Neural cell (in vitro differentiated cells): ENCODE measurements around the gene STK32B. TPM values are rescaled to one million over a fixed set of nuclear protein-coding genes. Genes with fewer than 3 reads are reported as not detected.

ENCODE experiments used
- H2AFZ ChIP-seq: fragments of 200-600, 300-800 bp; sonication (generic), shearing (Covaris generic); 2 replicates; pipeline ENCODE4 v1.6.0; 2014; ENCODE audit warnings: low read depth, mild to moderate bottlenecking, antibody characterized with exemption, low read length, moderate library complexity
- H3F3A ChIP-seq: fragments of 200-600 bp; shearing (Covaris generic); 2 replicates; pipeline ENCODE4 v1.6.1; 2016; ENCODE audit warnings: mild to moderate bottlenecking, moderate library complexity, mixed read lengths, antibody characterized with exemption, low read length; ENCODE audit not compliant: insufficient read depth, poor library complexity, severe bottlenecking
- H3K27ac ChIP-seq: fragments of 200-600, 300-800 bp; sonication (generic), shearing (Covaris generic); 2 replicates; pipeline ENCODE4 v1.5.1; 2014; ENCODE audit warnings: mild to moderate bottlenecking, low read length, moderate library complexity
- H3K27me3 ChIP-seq: fragments of 300-800, 200-600 bp; sonication (generic), shearing (Covaris generic); 2 replicates; pipeline ENCODE4 v1.6.0; 2014; ENCODE audit warnings: mild to moderate bottlenecking, low read depth, low read length, moderate library complexity; ENCODE audit not compliant: insufficient read depth
- H3K36me3 ChIP-seq: fragments of 300-800, 200-600 bp; sonication (generic), shearing (Covaris generic); 2 replicates; pipeline ENCODE4 v1.5.1; 2014; ENCODE audit warnings: mild to moderate bottlenecking, antibody characterized with exemption, low read length, moderate library complexity; ENCODE audit not compliant: insufficient read depth
- H3K4me2 ChIP-seq: fragments of 300-800, 200-600 bp; sonication (generic), shearing (Covaris generic); 2 replicates; pipeline ENCODE4 v1.6.0; 2014; ENCODE audit warnings: mild to moderate bottlenecking, low read length
- H3K4me3 ChIP-seq: fragments of 300-800, 200-600 bp; sonication (generic), shearing (Covaris generic); 2 replicates; pipeline ENCODE4 v1.5.1; 2014; ENCODE audit warnings: mild to moderate bottlenecking, low read length, moderate library complexity
- H3K79me2 ChIP-seq: fragments of 200-600 bp; shearing (Covaris generic); replicated peaks from 2 replicates; pipeline ENCODE4 v1.6.0; 2014; ENCODE audit warnings: mild to moderate bottlenecking, low read length, moderate library complexity; ENCODE audit not compliant: insufficient read depth
- H3K9ac ChIP-seq: fragments of 300-800, 200-600 bp; sonication (generic), shearing (Covaris generic); 2 replicates; pipeline ENCODE4 v1.6.1; 2016; ENCODE audit warnings: mild to moderate bottlenecking, low read length, mixed read lengths
- H3K9me2 ChIP-seq: fragments of 200-600 bp; shearing (Covaris generic); 2 replicates; pipeline ENCODE4 v1.6.1; 2016; ENCODE audit warnings: mild to moderate bottlenecking, low read length, mixed read lengths; ENCODE audit not compliant: insufficient read depth
- H3K9me3 ChIP-seq: fragments of 200-600, 300-800 bp; sonication (generic), shearing (Covaris generic); 2 replicates; pipeline ENCODE4 v1.6.1; 2016; ENCODE audit warnings: mild to moderate bottlenecking, mixed run types, low read length, moderate library complexity, mixed read lengths
- H4K20me1 ChIP-seq: fragments of 200-600 bp; shearing (Covaris generic); 2 replicates; pipeline ENCODE4 v1.6.1; 2016; ENCODE audit warnings: mild to moderate bottlenecking, mixed run types; ENCODE audit not compliant: insufficient read depth
- EP300 ChIP-seq: fragments of 450-650 bp; conservative IDR thresholded peaks from 2 replicates; pipeline ENCODE4 v1.6.1; 2014; ENCODE audit warnings: antibody characterized with exemption, mild to moderate bottlenecking, moderate library complexity; ENCODE audit not compliant: poor library complexity, severe bottlenecking
- EZH2 ChIP-seq: fragments of 200-600, 300-800 bp; shearing (Covaris generic), sonication (generic); IDR thresholded peaks from 2 replicates; pipeline ENCODE4 v1.6.1; 2014; ENCODE audit warnings: antibody characterized with exemption, low read length, borderline replicate concordance, mild to moderate bottlenecking; ENCODE audit not compliant: insufficient read depth, poor library complexity, severe bottlenecking
- MXI1 ChIP-seq: fragments of 450-650 bp; conservative IDR thresholded peaks from 2 replicates; pipeline ENCODE4 v1.6.1; 2014; ENCODE audit warnings: antibody characterized with exemption, mild to moderate bottlenecking; ENCODE audit not compliant: poor library complexity, severe bottlenecking
- POLR2AphosphoS5 ChIP-seq: IDR thresholded peaks from 2 replicates; pipeline ENCODE4 v1.6.1; 2012
- RAD21 ChIP-seq: fragments of 450-650 bp; conservative IDR thresholded peaks from 2 replicates; pipeline ENCODE4 v1.6.1; 2014; ENCODE audit warnings: antibody characterized with exemption, mild to moderate bottlenecking, moderate library complexity
- SMC3 ChIP-seq: fragments of 450-650 bp; conservative IDR thresholded peaks from 2 replicates; pipeline ENCODE4 v1.6.1; 2014; ENCODE audit warnings: antibody characterized with exemption, mild to moderate bottlenecking, moderate library complexity; ENCODE audit not compliant: poor library complexity
- TAF1 ChIP-seq: IDR thresholded peaks from 2 replicates; pipeline ENCODE4 v1.6.1; 2012; ENCODE audit warnings: low read depth
- polyA plus RNA-seq: library from polyadenylated mRNA; depleted of rRNA; stranded (reverse); fragments of >200 nt; gene quantifications from 2 replicates; pipeline ENCODE4 v1.2.3, GENCODE V29; 2014
- TF ChIP-seq, protein P1 (sequence below): IDR thresholded peaks from 2 replicates; pipeline ENCODE4 v1.6.1; 2012; ENCODE audit warnings: borderline replicate concordance
- TF ChIP-seq, protein P2 (sequence below): fragments of 450-650 bp; IDR thresholded peaks from 2 replicates; pipeline ENCODE4 v1.5.1; 2014; ENCODE audit warnings: antibody characterized with exemption, mild to moderate bottlenecking, moderate library complexity; ENCODE audit not compliant: poor library complexity, severe bottlenecking

The STK32B gene
- polyA plus RNA-seq, 1 donor from 2014 or later = 42.8 TPM

DNA sequence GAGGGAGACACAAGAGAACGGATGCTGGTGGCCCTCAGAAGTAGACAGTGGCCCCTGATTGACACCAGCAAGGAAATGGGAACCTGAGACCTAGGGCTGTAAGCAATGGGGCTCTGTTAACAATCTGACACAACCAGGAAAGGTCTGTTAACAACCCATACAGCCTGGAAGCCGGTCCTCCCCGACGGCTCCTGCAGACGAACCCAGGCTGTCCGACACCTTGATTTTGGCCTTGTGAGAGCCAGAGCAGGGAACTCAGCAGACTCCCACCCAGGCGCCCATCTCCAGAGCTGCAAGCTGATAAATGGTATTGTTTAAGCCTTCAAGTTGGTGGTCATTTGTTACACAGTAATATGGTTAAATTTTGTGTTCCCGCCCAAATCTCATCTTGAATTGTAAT is 21.8 kb upstream of the STK32B start:
- Histone ChIP-seq H3K4me2 (no peak overlapping the region), H3K36me3 (no peaks in the 10 kb centered on the region), H3K27me3 (no peaks in the 10 kb centered on the region), H3F3A (no peaks in the 10 kb centered on the region), H3K9ac (no peak overlapping the region), H3K79me2 (no peaks in the 10 kb centered on the region), H2AFZ (no peak overlapping the region), H4K20me1 (no peaks in the 10 kb centered on the region), H3K27ac (no peak overlapping the region), H3K9me2 (no peaks in the 10 kb centered on the region), H3K4me3 (no peak overlapping the region), H3K9me3 (no peaks in the 10 kb centered on the region)
- TF ChIP-seq POLR2AphosphoS5 (no peak), EZH2 (no peak), TAF1 (no peak), EP300 (no peak), MXI1 (no peak), SMC3 (no peak), RAD21 (no peak)
- TF ChIP-seq, protein P1, sequence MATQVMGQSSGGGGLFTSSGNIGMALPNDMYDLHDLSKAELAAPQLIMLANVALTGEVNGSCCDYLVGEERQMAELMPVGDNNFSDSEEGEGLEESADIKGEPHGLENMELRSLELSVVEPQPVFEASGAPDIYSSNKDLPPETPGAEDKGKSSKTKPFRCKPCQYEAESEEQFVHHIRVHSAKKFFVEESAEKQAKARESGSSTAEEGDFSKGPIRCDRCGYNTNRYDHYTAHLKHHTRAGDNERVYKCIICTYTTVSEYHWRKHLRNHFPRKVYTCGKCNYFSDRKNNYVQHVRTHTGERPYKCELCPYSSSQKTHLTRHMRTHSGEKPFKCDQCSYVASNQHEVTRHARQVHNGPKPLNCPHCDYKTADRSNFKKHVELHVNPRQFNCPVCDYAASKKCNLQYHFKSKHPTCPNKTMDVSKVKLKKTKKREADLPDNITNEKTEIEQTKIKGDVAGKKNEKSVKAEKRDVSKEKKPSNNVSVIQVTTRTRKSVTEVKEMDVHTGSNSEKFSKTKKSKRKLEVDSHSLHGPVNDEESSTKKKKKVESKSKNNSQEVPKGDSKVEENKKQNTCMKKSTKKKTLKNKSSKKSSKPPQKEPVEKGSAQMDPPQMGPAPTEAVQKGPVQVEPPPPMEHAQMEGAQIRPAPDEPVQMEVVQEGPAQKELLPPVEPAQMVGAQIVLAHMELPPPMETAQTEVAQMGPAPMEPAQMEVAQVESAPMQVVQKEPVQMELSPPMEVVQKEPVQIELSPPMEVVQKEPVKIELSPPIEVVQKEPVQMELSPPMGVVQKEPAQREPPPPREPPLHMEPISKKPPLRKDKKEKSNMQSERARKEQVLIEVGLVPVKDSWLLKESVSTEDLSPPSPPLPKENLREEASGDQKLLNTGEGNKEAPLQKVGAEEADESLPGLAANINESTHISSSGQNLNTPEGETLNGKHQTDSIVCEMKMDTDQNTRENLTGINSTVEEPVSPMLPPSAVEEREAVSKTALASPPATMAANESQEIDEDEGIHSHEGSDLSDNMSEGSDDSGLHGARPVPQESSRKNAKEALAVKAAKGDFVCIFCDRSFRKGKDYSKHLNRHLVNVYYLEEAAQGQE = no peak
- TF ChIP-seq, protein P2, sequence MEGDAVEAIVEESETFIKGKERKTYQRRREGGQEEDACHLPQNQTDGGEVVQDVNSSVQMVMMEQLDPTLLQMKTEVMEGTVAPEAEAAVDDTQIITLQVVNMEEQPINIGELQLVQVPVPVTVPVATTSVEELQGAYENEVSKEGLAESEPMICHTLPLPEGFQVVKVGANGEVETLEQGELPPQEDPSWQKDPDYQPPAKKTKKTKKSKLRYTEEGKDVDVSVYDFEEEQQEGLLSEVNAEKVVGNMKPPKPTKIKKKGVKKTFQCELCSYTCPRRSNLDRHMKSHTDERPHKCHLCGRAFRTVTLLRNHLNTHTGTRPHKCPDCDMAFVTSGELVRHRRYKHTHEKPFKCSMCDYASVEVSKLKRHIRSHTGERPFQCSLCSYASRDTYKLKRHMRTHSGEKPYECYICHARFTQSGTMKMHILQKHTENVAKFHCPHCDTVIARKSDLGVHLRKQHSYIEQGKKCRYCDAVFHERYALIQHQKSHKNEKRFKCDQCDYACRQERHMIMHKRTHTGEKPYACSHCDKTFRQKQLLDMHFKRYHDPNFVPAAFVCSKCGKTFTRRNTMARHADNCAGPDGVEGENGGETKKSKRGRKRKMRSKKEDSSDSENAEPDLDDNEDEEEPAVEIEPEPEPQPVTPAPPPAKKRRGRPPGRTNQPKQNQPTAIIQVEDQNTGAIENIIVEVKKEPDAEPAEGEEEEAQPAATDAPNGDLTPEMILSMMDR = no peak

DNA sequence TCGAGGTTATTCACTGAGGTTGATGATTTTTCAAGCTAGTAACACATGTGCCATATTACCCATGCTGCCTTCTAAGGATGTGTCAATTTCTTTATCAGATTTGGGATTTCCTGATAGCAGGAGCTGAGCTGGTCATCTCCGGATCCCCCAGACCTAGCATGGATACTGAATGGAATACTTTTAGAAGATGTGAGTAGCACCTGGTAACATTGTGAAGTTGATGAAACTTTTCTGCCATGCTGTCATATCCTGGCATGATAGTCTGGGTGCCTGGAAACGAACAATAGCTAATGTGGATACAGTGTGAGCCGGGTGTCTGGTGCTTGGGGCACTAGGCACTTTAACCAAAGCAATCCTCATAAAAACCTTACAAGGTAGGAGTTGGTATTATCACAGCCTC is 21.1 kb upstream of the STK32B start:
- no peaks in the 10 kb centered on the region for H3K27me3 ChIP-seq
- H2AFZ ChIP-seq = no peak overlapping the region
- H3K9me2 ChIP-seq = no peaks in the 10 kb centered on the region
- no peaks in the 10 kb centered on the region for H3K9me3 ChIP-seq
- TF ChIP-seq SMC3 (no peak), EP300 (no peak), RAD21 (no peak), MXI1 (no peak), TAF1 (no peak), EZH2 (no peak)
- TF ChIP-seq, protein P1 = no peak
- TF ChIP-seq, protein P2 = no peak
- no peak overlapping the region for H3K4me2 ChIP-seq
- no peaks in the 10 kb centered on the region for H3K79me2 ChIP-seq
- H4K20me1 ChIP-seq = no peaks in the 10 kb centered on the region
- H3K27ac ChIP-seq = no peak overlapping the region
- H3K36me3 ChIP-seq = no peaks in the 10 kb centered on the region
- H3K4me3 ChIP-seq = no peak overlapping the region
- no peak overlapping the region for H3K9ac ChIP-seq
- H3F3A ChIP-seq = no peaks in the 10 kb centered on the region
